GM12878 (cell line): ENCODE measurements around the gene RFX7. TPM values are rescaled to one million over a fixed set of nuclear protein-coding genes. Genes with fewer than 3 reads are reported as not detected.

Source experiments
- BHLHE40 ChIP-seq, 2 experiments: fragments of 450-650 bp in 1 of 2; IDR thresholded peaks; 2 replicates each; pipeline ENCODE4 v1.6.1; 2011 to 2017; ENCODE audit warnings: low read depth in 2 of 2, borderline replicate concordance in 1 of 2, improper control_type of control experiment in 1 of 2, low read length in 1 of 2, mild to moderate bottlenecking in 1 of 2
- CBX3 ChIP-seq: fragments of 200-600 bp; sonication (generic); IDR thresholded peaks from 2 replicates; pipeline ENCODE4 v1.6.1; 2016; ENCODE audit warnings: low read depth, borderline replicate concordance
- CBX5 ChIP-seq: sonication (generic); IDR thresholded peaks from 2 replicates; pipeline ENCODE4 v1.6.1; 2016; ENCODE audit warnings: low read depth, moderate library complexity, mild to moderate bottlenecking, inconsistent platforms
- EZH2 ChIP-seq: IDR thresholded peaks from 2 replicates; pipeline ENCODE4 v1.6.1; 2012; ENCODE audit warnings: low read depth, mild to moderate bottlenecking, control low read depth, inconsistent platforms, low read length, borderline replicate concordance; ENCODE audit not compliant: control insufficient read depth
- FOS ChIP-seq: IDR thresholded peaks from 3 replicates; pipeline ENCODE4 v1.6.1; 2011; ENCODE audit warnings: borderline replicate concordance; ENCODE audit not compliant: insufficient read length; ENCODE audit errors: extremely low read depth
- HCFC1 ChIP-seq: fragments of 150-350 bp; IDR thresholded peaks from 2 replicates; pipeline ENCODE4 v1.6.1; 2014; ENCODE audit warnings: low read length
- KLF5 ChIP-seq: fragments of 450-650 bp; IDR thresholded peaks from 2 replicates; pipeline ENCODE4 v1.6.1; 2014; ENCODE audit warnings: mild to moderate bottlenecking; ENCODE audit not compliant: partially characterized antibody
- POLR2AphosphoS5 ChIP-seq: IDR thresholded peaks from 2 replicates; pipeline ENCODE4 v1.6.1; 2011; ENCODE audit warnings: mild to moderate bottlenecking, low read length, inconsistent platforms
- RB1 ChIP-seq: fragments of 450-650 bp; formaldehyde crosslinking; IDR thresholded peaks from 2 replicates; pipeline ENCODE4 v1.6.1; 2017; ENCODE audit warnings: mild to moderate bottlenecking, borderline replicate concordance
- SMARCA5 ChIP-seq: fragments of 450-650 bp; IDR thresholded peaks from 2 replicates; pipeline ENCODE4 v1.6.1; 2017; ENCODE audit warnings: mild to moderate bottlenecking
- WRNIP1 ChIP-seq: IDR thresholded peaks from 2 replicates; pipeline ENCODE4 v1.6.1; 2011; ENCODE audit warnings: low read depth, low read length, improper control_type of control experiment, borderline replicate concordance
- polyA plus RNA-seq, 11 experiments: library from polyadenylated mRNA; depleted of rRNA in 4 of 11; unstranded in 6 of 11; stranded (reverse) in 5 of 11; fragments of >200 nt; fragmentation: Nextera tagmentation in 4 of 11; fragmentation: Illumina TruSeq in 1 of 11; extraction: Ambion mirVana in 4 of 11; extraction: Trizol in 1 of 11; gene quantifications; 1 replicate in 1 of 11; 2 replicates in 10 of 11; pipeline versions ENCODE4 v1.2.1 to v1.2.3, GENCODE V29; 2011 to 2016; ENCODE audit warnings: inconsistent platforms in 2 of 11, missing spikeins in 2 of 11, low read depth in 1 of 11
- total RNA-seq, 4 experiments: library from RNA; depleted of rRNA in 3 of 4; stranded (reverse); fragments of >200 nt in 3 of 4; fragmentation: Illumina TruSeq in 1 of 4; extraction: Trizol in 1 of 4; gene quantifications; 2 replicates each; pipeline versions ENCODE4 v1.2.1 to v1.2.3, GENCODE V29; 2013 to 2021
- TF ChIP-seq, protein P1 (sequence below): fragments of 450-650 bp; IDR thresholded peaks from 2 replicates; pipeline ENCODE4 v1.6.1; 2016; ENCODE audit warnings: mild to moderate bottlenecking, moderate library complexity, borderline replicate concordance
- TF ChIP-seq, protein P2 (sequence below): fragments of 450-650 bp; IDR thresholded peaks from 2 replicates; pipeline ENCODE4 v1.6.1; 2018; ENCODE audit warnings: mild to moderate bottlenecking, low read depth, moderate library complexity; ENCODE audit not compliant: partially characterized antibody
- TF ChIP-seq, protein P3 (sequence below): IDR thresholded peaks from 2 replicates; pipeline ENCODE4 v1.6.1; 2011; ENCODE audit warnings: low read depth, mild to moderate bottlenecking, low read length, moderate library complexity, borderline replicate concordance; ENCODE audit errors: extremely low read depth
- TF ChIP-seq, protein P4 (sequence below): IDR thresholded peaks from 2 replicates; pipeline ENCODE4 v1.6.1; 2012; ENCODE audit warnings: improper control_type of control experiment, low read depth, low read length; ENCODE audit not compliant: insufficient replicate concordance

Gene RFX7
- total and polyA plus RNA-seq, 10 of the 15 experiments (the other 5 are each of a cell fraction or from before 2014, with no cell fraction given) = 3.2 to 31.4 (median 10.7) TPM

GRCh38 chr15:56245871-56246814 is 2.5 kb upstream of the RFX7 start (continued):
- TF ChIP-seq, protein P1, sequence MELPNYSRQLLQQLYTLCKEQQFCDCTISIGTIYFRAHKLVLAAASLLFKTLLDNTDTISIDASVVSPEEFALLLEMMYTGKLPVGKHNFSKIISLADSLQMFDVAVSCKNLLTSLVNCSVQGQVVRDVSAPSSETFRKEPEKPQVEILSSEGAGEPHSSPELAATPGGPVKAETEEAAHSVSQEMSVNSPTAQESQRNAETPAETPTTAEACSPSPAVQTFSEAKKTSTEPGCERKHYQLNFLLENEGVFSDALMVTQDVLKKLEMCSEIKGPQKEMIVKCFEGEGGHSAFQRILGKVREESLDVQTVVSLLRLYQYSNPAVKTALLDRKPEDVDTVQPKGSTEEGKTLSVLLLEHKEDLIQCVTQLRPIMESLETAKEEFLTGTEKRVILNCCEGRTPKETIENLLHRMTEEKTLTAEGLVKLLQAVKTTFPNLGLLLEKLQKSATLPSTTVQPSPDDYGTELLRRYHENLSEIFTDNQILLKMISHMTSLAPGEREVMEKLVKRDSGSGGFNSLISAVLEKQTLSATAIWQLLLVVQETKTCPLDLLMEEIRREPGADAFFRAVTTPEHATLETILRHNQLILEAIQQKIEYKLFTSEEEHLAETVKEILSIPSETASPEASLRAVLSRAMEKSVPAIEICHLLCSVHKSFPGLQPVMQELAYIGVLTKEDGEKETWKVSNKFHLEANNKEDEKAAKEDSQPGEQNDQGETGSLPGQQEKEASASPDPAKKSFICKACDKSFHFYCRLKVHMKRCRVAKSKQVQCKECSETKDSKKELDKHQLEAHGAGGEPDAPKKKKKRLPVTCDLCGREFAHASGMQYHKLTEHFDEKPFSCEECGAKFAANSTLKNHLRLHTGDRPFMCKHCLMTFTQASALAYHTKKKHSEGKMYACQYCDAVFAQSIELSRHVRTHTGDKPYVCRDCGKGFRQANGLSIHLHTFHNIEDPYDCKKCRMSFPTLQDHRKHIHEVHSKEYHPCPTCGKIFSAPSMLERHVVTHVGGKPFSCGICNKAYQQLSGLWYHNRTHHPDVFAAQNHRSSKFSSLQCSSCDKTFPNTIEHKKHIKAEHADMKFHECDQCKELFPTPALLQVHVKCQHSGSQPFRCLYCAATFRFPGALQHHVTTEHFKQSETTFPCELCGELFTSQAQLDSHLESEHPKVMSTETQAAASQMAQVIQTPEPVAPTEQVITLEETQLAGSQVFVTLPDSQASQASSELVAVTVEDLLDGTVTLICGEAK = peak; percentile 91
- no peak for TF ChIP-seq KLF5
- peak; percentile 92; the same call in 1 of the 2 replicates for TF ChIP-seq WRNIP1
- peak; percentile 99 for TF ChIP-seq CBX5
- TF ChIP-seq, protein P2, sequence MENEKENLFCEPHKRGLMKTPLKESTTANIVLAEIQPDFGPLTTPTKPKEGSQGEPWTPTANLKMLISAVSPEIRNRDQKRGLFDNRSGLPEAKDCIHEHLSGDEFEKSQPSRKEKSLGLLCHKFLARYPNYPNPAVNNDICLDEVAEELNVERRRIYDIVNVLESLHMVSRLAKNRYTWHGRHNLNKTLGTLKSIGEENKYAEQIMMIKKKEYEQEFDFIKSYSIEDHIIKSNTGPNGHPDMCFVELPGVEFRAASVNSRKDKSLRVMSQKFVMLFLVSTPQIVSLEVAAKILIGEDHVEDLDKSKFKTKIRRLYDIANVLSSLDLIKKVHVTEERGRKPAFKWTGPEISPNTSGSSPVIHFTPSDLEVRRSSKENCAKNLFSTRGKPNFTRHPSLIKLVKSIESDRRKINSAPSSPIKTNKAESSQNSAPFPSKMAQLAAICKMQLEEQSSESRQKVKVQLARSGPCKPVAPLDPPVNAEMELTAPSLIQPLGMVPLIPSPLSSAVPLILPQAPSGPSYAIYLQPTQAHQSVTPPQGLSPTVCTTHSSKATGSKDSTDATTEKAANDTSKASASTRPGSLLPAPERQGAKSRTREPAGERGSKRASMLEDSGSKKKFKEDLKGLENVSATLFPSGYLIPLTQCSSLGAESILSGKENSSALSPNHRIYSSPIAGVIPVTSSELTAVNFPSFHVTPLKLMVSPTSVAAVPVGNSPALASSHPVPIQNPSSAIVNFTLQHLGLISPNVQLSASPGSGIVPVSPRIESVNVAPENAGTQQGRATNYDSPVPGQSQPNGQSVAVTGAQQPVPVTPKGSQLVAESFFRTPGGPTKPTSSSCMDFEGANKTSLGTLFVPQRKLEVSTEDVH = peak; percentile 58
- TF ChIP-seq EZH2 = no peak
- peak; percentile 70 for TF ChIP-seq HCFC1
- TF ChIP-seq, protein P3, sequence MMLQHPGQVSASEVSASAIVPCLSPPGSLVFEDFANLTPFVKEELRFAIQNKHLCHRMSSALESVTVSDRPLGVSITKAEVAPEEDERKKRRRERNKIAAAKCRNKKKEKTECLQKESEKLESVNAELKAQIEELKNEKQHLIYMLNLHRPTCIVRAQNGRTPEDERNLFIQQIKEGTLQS = peak; percentile 75; the same call in 1 of the 2 replicates
- peak; percentile 85; the same call in 1 of the 2 replicates for TF ChIP-seq RB1
- peak; percentile 100 for TF ChIP-seq SMARCA5
- peak in 1 of 2 experiments; percentile 31; a peak in 2 of 4 replicates for TF ChIP-seq BHLHE40 (IDR thresholded peaks at IDR 0.05; ENCODE audit: borderline replicate concordance in 1 of 2, low read depth in 2 of 2, low read length in 1 of 2)
- TF ChIP-seq POLR2AphosphoS5 = peak; percentile 96
- TF ChIP-seq, protein P4, sequence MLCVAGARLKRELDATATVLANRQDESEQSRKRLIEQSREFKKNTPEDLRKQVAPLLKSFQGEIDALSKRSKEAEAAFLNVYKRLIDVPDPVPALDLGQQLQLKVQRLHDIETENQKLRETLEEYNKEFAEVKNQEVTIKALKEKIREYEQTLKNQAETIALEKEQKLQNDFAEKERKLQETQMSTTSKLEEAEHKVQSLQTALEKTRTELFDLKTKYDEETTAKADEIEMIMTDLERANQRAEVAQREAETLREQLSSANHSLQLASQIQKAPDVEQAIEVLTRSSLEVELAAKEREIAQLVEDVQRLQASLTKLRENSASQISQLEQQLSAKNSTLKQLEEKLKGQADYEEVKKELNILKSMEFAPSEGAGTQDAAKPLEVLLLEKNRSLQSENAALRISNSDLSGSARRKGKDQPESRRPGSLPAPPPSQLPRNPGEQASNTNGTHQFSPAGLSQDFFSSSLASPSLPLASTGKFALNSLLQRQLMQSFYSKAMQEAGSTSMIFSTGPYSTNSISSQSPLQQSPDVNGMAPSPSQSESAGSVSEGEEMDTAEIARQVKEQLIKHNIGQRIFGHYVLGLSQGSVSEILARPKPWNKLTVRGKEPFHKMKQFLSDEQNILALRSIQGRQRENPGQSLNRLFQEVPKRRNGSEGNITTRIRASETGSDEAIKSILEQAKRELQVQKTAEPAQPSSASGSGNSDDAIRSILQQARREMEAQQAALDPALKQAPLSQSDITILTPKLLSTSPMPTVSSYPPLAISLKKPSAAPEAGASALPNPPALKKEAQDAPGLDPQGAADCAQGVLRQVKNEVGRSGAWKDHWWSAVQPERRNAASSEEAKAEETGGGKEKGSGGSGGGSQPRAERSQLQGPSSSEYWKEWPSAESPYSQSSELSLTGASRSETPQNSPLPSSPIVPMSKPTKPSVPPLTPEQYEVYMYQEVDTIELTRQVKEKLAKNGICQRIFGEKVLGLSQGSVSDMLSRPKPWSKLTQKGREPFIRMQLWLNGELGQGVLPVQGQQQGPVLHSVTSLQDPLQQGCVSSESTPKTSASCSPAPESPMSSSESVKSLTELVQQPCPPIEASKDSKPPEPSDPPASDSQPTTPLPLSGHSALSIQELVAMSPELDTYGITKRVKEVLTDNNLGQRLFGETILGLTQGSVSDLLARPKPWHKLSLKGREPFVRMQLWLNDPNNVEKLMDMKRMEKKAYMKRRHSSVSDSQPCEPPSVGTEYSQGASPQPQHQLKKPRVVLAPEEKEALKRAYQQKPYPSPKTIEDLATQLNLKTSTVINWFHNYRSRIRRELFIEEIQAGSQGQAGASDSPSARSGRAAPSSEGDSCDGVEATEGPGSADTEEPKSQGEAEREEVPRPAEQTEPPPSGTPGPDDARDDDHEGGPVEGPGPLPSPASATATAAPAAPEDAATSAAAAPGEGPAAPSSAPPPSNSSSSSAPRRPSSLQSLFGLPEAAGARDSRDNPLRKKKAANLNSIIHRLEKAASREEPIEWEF = no peak
- TF ChIP-seq FOS = no peak
- no peak for TF ChIP-seq CBX3
